SK-N-SH (cell line): ENCODE data around the gene HSD3B2. TPM values are rescaled to one million over a fixed set of nuclear protein-coding genes. Genes with fewer than 3 reads are reported as not detected.

ENCODE experiments used
- CTCF ChIA-PET: fragments of 300-600, 350-600 bp; formaldehyde crosslinking; extraction: SDS; loops from one replicate; lab custom pipeline; 2021; lab: Yijun Ruan, JAX
- POLR2A ChIA-PET: fragments of 350-600 bp; sonication (Branson Sonifier 250); formaldehyde crosslinking; extraction: SDS; loops from one replicate; lab custom pipeline; 2020; ENCODE audit warnings: antibody characterized with exemption, inconsistent platforms; lab: Yijun Ruan, JAX
- DNase-seq: peaks from one replicate; pipeline ENCODE4 v3.0.0; 2012
- H2AFZ ChIP-seq: fragments of 200-600 bp; sonication (generic); 2 replicates; pipeline ENCODE4 v1.8.1; 2016; ENCODE audit warnings: antibody characterized with exemption, mild to moderate bottlenecking, low read depth
- H3F3A ChIP-seq: fragments of 200-600 bp; sonication (generic); replicated peaks from 2 replicates; pipeline ENCODE3; 2016; ENCODE audit warnings: antibody characterized with exemption, mild to moderate bottlenecking; ENCODE audit not compliant: insufficient read depth
- H3K27ac ChIP-seq, 2 experiments: fragments of 200-500 bp in 1 of 2; fragments of 200-600 bp in 1 of 2; sonication (Bioruptor generic) in 1 of 2; sonication (generic), shearing (Covaris generic) in 1 of 2; 2 replicates each; pipeline versions ENCODE4 v1.5.1 to v1.6.1; 2014 to 2016; ENCODE audit warnings: low read depth in 2 of 2, inconsistent platforms in 1 of 2, low read length in 1 of 2, mild to moderate bottlenecking in 1 of 2, mixed read lengths in 1 of 2
- H3K27me3 ChIP-seq: fragments of 200-600 bp; sonication (generic), shearing (Covaris generic); 2 replicates; pipeline ENCODE4 v1.6.1; 2016; ENCODE audit warnings: mixed run types; ENCODE audit not compliant: insufficient read depth
- H3K36me3 ChIP-seq, 2 experiments: fragments of 200-500 bp in 1 of 2; fragments of 200-600 bp in 1 of 2; sonication (Bioruptor generic) in 1 of 2; sonication (generic) in 1 of 2; replicated peaks in 1 of 2; 2 replicates each; pipeline versions ENCODE3 to v1.5.1; 2014 to 2016; ENCODE audit warnings: low read length in 1 of 2, mild to moderate bottlenecking in 1 of 2; ENCODE audit not compliant: insufficient read depth in 2 of 2, control insufficient read depth in 1 of 2
- H3K4me1 ChIP-seq, 2 experiments: fragments of 200-500 bp in 1 of 2; fragments of 200-600 bp in 1 of 2; sonication (Bioruptor generic) in 1 of 2; sonication (generic), shearing (Covaris generic) in 1 of 2; 2 replicates each; pipeline versions ENCODE4 v1.5.1 to v1.6.1; 2014 to 2016; ENCODE audit warnings: low read depth in 1 of 2, low read length in 1 of 2, mixed run types in 1 of 2; ENCODE audit not compliant: insufficient read depth in 2 of 2, control insufficient read depth in 1 of 2
- H3K4me2 ChIP-seq: fragments of 200-600 bp; sonication (generic), shearing (Covaris generic); 2 replicates; pipeline ENCODE4 v1.6.1; 2017; ENCODE audit warnings: mixed run types
- H3K4me3 ChIP-seq, 2 experiments: fragments of 200-500 bp in 1 of 2; fragments of 200-600 bp in 1 of 2; sonication (Bioruptor generic) in 1 of 2; sonication (generic), shearing (Covaris generic) in 1 of 2; 2 replicates each; pipeline versions ENCODE4 v1.5.1 to v1.8.1; 2014 to 2016; ENCODE audit warnings: low read depth in 2 of 2, inconsistent platforms in 1 of 2, low read length in 1 of 2, mild to moderate bottlenecking in 1 of 2, mixed read lengths in 1 of 2, moderate library complexity in 1 of 2
- H3K79me2 ChIP-seq: fragments of 200-600 bp; sonication (generic); 2 replicates; pipeline ENCODE4 v1.8.1; 2017; ENCODE audit warnings: mild to moderate bottlenecking; ENCODE audit not compliant: insufficient read depth
- H3K9ac ChIP-seq: fragments of 200-600 bp; sonication (generic); 2 replicates; pipeline ENCODE4 v1.6.1; 2017; ENCODE audit warnings: mixed run types
- H3K9me2 ChIP-seq: fragments of 200-600 bp; sonication (generic); 2 replicates; pipeline ENCODE4 v1.6.1; 2017; ENCODE audit warnings: mixed run types
- H3K9me3 ChIP-seq: fragments of 200-600 bp; sonication (generic); 2 replicates; pipeline ENCODE4 v1.6.1; 2017; ENCODE audit warnings: mixed run types, mild to moderate bottlenecking, moderate library complexity
- H4K20me1 ChIP-seq: fragments of 200-600 bp; sonication (generic); 2 replicates; pipeline ENCODE4 v1.6.1; 2017; ENCODE audit warnings: mild to moderate bottlenecking, mixed run types; ENCODE audit not compliant: insufficient read depth
- ELF1 ChIP-seq: IDR thresholded peaks from 2 replicates; pipeline ENCODE4 v1.4.0; 2012
- FOXM1 ChIP-seq: IDR thresholded peaks from 2 replicates; pipeline ENCODE4 v1.4.0; 2012; ENCODE audit warnings: low read depth, mild to moderate bottlenecking
- GABPA ChIP-seq: IDR thresholded peaks from 2 replicates; pipeline ENCODE4 v1.4.0; 2012; ENCODE audit warnings: low read depth, mild to moderate bottlenecking
- GATA2 ChIP-seq: sonication (generic); formaldehyde crosslinking; IDR thresholded peaks from 2 replicates; pipeline ENCODE4 v1.5.0; 2020; ENCODE audit warnings: mild to moderate bottlenecking, missing genetic modification reagents
- MEF2A ChIP-seq: IDR thresholded peaks from 2 replicates; pipeline ENCODE4 v1.4.0; 2012; ENCODE audit warnings: low read depth, borderline replicate concordance
- RAD21 ChIP-seq: IDR thresholded peaks from 2 replicates; pipeline ENCODE4 v1.6.1; 2012; ENCODE audit warnings: mild to moderate bottlenecking, low read length
- RCOR1 ChIP-seq: fragments of 150-350 bp; IDR thresholded peaks from 2 replicates; pipeline ENCODE4 v1.6.1; 2017; ENCODE audit warnings: antibody characterized with exemption, low read length
- RFX5 ChIP-seq: IDR thresholded peaks from 2 replicates; pipeline ENCODE4 v1.6.1; 2012; ENCODE audit warnings: mild to moderate bottlenecking, improper control_type of control experiment, low read length
- RXRA ChIP-seq: IDR thresholded peaks from 2 replicates; pipeline ENCODE4 v1.4.0; 2012; ENCODE audit warnings: low read depth, mild to moderate bottlenecking, borderline replicate concordance
- SIN3A ChIP-seq: IDR thresholded peaks from 2 replicates; pipeline ENCODE4 v1.6.1; 2012; ENCODE audit warnings: low read depth, mild to moderate bottlenecking, low read length, moderate library complexity, borderline replicate concordance
- TAF1 ChIP-seq: IDR thresholded peaks from 2 replicates; pipeline ENCODE4 v1.6.1; 2012; ENCODE audit warnings: low read depth, mild to moderate bottlenecking, low read length, moderate library complexity, borderline replicate concordance
- TCF12 ChIP-seq: IDR thresholded peaks from 2 replicates; pipeline ENCODE4 v1.4.0; 2012
- WGBS: methylation state at CpG from one replicate; pipeline ENCODE4 v1.1.6; 2017; ENCODE audit warnings: low lambda C conversion rate; 5-methylcytosine and 5-hydroxymethylcytosine counted together
- polyA plus RNA-seq, 3 experiments: library from polyadenylated mRNA; depleted of rRNA; stranded (reverse); fragments of >200 nt; gene quantifications; 2 replicates each; pipeline ENCODE4 v1.2.3, GENCODE V29; 2012
- TF ChIP-seq, protein P1 (sequence below): fragments of 150-350 bp; IDR thresholded peaks from 2 replicates; pipeline ENCODE4 v1.6.1; 2016; ENCODE audit warnings: mild to moderate bottlenecking, low read depth, low read length
- TF ChIP-seq, protein P2 (sequence below): IDR thresholded peaks from 2 replicates; pipeline ENCODE4 v1.4.0; 2012; ENCODE audit warnings: low read depth, borderline replicate concordance
- TF ChIP-seq, protein P3 (sequence below): fragments of 150-350 bp; IDR thresholded peaks from 2 replicates; pipeline ENCODE4 v1.6.1; 2017; ENCODE audit warnings: antibody characterized with exemption, low read length, low read depth, borderline replicate concordance
- TF ChIP-seq, protein P4 (sequence below): IDR thresholded peaks from 2 replicates; pipeline ENCODE4 v1.4.0; 2012; ENCODE audit warnings: low read depth, borderline replicate concordance
- TF ChIP-seq, protein P5 (sequence below): IDR thresholded peaks from 2 replicates; pipeline ENCODE4 v1.6.1; 2012; ENCODE audit warnings: mild to moderate bottlenecking, low read depth, low read length, moderate library complexity

The HSD3B2 gene
- polyA plus RNA-seq, 1 of the 3 experiments (the other 2 are of a cell fraction) = not detected

DNA sequence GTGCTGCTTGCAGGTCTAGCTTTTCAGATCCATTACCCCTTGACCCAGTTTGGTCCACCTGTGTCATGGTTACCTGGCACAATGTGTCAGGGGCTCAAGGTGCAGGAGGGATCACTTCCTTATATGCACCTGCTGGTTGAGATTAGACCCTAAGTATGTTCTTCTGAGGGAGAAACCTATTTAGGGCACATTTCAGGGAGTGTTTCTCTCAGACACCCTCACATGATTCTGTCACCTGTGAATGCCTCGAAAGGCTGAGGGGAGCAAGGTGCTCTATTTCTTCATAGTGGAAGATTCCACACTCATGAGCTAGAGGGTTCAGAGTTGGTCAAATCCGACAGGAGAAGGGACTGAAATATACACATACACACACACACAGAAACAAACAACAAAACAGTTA, 15.5 kb downstream of the HSD3B2 start:
- H4K20me1 ChIP-seq = no peaks in the 10 kb centered on the region
- CTCF ChIA-PET = interaction anchor here (0.7 kb wide), 1 partner anchor 84 kb away, joined by 3 read pairs; no protein-coding TSS in a partner anchor

More for the DNA sequence above, 15.5 kb downstream of the HSD3B2 start:
- DNase-seq = no peak
- TF ChIP-seq TAF1 = no peak
- TF ChIP-seq GABPA = no peak
- TF ChIP-seq, protein P1, sequence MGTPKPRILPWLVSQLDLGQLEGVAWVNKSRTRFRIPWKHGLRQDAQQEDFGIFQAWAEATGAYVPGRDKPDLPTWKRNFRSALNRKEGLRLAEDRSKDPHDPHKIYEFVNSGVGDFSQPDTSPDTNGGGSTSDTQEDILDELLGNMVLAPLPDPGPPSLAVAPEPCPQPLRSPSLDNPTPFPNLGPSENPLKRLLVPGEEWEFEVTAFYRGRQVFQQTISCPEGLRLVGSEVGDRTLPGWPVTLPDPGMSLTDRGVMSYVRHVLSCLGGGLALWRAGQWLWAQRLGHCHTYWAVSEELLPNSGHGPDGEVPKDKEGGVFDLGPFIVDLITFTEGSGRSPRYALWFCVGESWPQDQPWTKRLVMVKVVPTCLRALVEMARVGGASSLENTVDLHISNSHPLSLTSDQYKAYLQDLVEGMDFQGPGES = no peak
- TF ChIP-seq, protein P2, sequence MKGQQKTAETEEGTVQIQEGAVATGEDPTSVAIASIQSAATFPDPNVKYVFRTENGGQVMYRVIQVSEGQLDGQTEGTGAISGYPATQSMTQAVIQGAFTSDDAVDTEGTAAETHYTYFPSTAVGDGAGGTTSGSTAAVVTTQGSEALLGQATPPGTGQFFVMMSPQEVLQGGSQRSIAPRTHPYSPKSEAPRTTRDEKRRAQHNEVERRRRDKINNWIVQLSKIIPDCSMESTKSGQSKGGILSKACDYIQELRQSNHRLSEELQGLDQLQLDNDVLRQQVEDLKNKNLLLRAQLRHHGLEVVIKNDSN = no peak
- no peak for TF ChIP-seq RAD21
- TF ChIP-seq, protein P3, sequence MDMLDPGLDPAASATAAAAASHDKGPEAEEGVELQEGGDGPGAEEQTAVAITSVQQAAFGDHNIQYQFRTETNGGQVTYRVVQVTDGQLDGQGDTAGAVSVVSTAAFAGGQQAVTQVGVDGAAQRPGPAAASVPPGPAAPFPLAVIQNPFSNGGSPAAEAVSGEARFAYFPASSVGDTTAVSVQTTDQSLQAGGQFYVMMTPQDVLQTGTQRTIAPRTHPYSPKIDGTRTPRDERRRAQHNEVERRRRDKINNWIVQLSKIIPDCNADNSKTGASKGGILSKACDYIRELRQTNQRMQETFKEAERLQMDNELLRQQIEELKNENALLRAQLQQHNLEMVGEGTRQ = no peak
- no peak for TF ChIP-seq RXRA
- TF ChIP-seq, protein P4, sequence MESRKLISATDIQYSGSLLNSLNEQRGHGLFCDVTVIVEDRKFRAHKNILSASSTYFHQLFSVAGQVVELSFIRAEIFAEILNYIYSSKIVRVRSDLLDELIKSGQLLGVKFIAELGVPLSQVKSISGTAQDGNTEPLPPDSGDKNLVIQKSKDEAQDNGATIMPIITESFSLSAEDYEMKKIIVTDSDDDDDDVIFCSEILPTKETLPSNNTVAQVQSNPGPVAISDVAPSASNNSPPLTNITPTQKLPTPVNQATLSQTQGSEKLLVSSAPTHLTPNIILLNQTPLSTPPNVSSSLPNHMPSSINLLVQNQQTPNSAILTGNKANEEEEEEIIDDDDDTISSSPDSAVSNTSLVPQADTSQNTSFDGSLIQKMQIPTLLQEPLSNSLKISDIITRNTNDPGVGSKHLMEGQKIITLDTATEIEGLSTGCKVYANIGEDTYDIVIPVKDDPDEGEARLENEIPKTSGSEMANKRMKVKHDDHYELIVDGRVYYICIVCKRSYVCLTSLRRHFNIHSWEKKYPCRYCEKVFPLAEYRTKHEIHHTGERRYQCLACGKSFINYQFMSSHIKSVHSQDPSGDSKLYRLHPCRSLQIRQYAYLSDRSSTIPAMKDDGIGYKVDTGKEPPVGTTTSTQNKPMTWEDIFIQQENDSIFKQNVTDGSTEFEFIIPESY = no peak
- no peak for TF ChIP-seq GATA2
- no peak for TF ChIP-seq TCF12
- no peak for TF ChIP-seq RCOR1
- no peak for TF ChIP-seq ELF1
- TF ChIP-seq, protein P5, sequence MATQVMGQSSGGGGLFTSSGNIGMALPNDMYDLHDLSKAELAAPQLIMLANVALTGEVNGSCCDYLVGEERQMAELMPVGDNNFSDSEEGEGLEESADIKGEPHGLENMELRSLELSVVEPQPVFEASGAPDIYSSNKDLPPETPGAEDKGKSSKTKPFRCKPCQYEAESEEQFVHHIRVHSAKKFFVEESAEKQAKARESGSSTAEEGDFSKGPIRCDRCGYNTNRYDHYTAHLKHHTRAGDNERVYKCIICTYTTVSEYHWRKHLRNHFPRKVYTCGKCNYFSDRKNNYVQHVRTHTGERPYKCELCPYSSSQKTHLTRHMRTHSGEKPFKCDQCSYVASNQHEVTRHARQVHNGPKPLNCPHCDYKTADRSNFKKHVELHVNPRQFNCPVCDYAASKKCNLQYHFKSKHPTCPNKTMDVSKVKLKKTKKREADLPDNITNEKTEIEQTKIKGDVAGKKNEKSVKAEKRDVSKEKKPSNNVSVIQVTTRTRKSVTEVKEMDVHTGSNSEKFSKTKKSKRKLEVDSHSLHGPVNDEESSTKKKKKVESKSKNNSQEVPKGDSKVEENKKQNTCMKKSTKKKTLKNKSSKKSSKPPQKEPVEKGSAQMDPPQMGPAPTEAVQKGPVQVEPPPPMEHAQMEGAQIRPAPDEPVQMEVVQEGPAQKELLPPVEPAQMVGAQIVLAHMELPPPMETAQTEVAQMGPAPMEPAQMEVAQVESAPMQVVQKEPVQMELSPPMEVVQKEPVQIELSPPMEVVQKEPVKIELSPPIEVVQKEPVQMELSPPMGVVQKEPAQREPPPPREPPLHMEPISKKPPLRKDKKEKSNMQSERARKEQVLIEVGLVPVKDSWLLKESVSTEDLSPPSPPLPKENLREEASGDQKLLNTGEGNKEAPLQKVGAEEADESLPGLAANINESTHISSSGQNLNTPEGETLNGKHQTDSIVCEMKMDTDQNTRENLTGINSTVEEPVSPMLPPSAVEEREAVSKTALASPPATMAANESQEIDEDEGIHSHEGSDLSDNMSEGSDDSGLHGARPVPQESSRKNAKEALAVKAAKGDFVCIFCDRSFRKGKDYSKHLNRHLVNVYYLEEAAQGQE = no peak
- TF ChIP-seq RFX5 = no peak
- no peak for TF ChIP-seq MEF2A
- no peak for TF ChIP-seq SIN3A
- no peak for TF ChIP-seq FOXM1
- H3K36me3 ChIP-seq = no peaks in the 10 kb centered on the region
- no peaks in the 10 kb centered on the region for H3K9me3 ChIP-seq
- no peaks in the 10 kb centered on the region for H3K79me2 ChIP-seq
- H3K27me3 ChIP-seq = no peaks in the 10 kb centered on the region; the same call in 1 of the 2 replicates
- H3K4me2 ChIP-seq = no peak overlapping the region
- POLR2A ChIA-PET = no interaction called here
- 0% methylated on average over 2 of the region's 2 CpGs for WGBS
- H3K9me2 ChIP-seq = no peaks in the 10 kb centered on the region
- no peak overlapping the region for H3K9ac ChIP-seq
- H3K4me3 ChIP-seq = no peak overlapping the region
- no peaks in the 10 kb centered on the region for H3F3A ChIP-seq
- no peak overlapping the region for H2AFZ ChIP-seq
- H3K4me1 ChIP-seq = no peaks in the 10 kb centered on the region
- no peak overlapping the region for H3K27ac ChIP-seq
